Esophagus squamous epithelium (tissue), 4 donors: Measurements from ENCODE around the gene PSPN.

Experiments used
- CTCF ChIP-seq, 6 experiments: fragments of 450-650 bp in 4 of 6; fragments of 200-600 bp in 2 of 6; sonication (generic) in 2 of 6; IDR thresholded peaks; one replicate each; pipeline ENCODE4 v1.5.1; 2016 to 2019; ENCODE audit warnings: antibody characterized with exemption in 6 of 6, mild to moderate bottlenecking in 4 of 6, moderate library complexity in 4 of 6
- POLR2A ChIP-seq, 4 donors: fragments of 450-650 bp; IDR thresholded peaks; one replicate each; pipeline ENCODE4 v1.6.1; 2017; ENCODE audit warnings: antibody characterized with exemption in 4 of 4, mild to moderate bottlenecking in 4 of 4, moderate library complexity in 3 of 4

GRCh38 chr19:6364353-6364752, 11.4 kb downstream of the PSPN start:
- TF ChIP-seq CTCF (IDR thresholded peaks at IDR 0.05) (no peak), POLR2A (IDR thresholded peaks at IDR 0.05) (no peak)
